NCI-H345 treated with DMSO at 0.1 percent for 48 hours (cell line): ENCODE measurements around the gene RBM38.

Experiments used
- DNase-seq: peaks from one replicate; lab custom pipeline; 2025; ENCODE audit not compliant: unreplicated experiment; lab: John Stamatoyannopoulos, UW

Gene RBM38

DNA sequence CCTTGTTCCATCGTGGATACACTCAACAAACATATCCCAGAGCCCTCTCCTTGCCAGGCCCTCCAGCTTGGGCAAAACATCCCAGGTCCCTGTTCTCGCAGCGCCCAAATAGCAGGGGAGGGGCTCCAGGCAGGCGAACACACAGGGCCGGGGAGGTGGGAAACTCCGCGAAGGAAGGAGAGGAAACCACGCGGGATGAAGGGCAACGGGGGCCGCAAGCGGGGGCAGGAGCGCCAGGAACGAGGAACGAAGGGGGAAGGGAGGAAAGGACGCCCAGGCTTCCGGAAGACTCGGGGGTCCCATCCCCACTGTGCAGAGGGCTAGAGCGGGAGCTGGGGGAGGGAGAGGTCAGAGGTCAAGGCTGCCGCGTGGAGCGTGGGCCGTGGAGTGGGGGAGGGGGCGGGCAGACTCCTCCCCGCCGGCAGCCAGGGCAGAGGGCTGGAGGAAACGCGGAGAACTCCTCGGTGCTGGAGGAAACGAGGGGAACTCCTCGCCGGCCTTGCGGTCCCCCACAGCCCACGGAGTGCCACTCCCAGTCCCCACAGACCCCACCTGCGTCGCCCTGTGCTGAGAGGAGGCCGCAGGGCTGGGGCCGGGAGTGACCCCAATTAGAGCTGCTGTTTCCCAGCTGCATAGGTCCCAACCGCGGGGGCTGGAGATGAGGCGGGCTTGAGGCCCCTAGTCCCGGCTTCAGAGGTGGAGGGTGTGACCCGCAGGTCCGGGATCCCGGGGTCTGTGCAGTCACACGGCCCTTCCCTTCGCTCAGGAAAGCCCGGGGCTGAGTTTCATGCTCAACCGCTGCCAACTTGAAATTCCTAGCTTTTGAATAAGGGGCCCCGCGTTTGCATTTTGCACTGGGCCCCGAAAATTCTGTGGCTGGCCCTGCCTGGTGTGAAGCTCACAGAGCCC, 1.2 kb upstream of the RBM38 start:
- DNase-seq = no peak

DNA sequence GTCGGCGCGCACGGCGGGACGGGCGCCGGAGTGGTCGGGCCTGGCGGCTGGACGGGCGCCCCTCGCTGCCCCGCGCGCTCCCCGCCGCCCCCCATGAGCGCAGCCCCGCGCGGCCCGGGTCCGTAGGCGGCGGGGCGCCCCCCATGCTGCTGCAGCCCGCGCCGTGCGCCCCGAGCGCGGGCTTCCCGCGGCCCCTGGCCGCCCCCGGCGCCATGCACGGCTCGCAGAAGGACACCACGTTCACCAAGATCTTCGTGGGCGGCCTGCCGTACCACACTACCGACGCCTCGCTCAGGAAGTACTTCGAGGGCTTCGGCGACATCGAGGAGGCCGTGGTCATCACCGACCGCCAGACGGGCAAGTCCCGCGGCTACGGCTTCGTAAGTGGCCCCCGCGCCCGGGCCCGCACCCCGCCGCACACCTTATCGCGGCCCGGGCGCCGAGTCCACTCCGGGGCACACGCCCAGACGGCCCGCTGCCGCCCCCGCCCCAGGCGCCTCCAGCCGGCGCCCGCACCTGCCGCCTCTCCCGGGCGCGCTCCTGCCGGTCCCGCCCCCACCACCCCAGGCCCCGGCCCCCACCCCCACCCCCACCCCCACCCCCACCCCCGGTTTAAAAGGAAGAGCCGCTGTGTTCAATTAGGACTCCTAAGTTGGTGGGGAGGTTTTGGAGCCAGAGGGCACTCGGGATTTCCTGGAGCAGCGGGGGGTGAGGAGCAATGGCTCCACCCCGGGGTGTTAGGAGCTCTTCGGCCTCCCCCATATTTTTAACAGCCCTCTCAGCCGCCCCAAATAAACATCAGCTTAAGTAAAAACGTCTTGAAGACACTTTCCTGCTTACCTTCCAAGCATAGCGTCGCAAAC, 474 bp downstream of the RBM38 start:
- no peak for DNase-seq

DNA sequence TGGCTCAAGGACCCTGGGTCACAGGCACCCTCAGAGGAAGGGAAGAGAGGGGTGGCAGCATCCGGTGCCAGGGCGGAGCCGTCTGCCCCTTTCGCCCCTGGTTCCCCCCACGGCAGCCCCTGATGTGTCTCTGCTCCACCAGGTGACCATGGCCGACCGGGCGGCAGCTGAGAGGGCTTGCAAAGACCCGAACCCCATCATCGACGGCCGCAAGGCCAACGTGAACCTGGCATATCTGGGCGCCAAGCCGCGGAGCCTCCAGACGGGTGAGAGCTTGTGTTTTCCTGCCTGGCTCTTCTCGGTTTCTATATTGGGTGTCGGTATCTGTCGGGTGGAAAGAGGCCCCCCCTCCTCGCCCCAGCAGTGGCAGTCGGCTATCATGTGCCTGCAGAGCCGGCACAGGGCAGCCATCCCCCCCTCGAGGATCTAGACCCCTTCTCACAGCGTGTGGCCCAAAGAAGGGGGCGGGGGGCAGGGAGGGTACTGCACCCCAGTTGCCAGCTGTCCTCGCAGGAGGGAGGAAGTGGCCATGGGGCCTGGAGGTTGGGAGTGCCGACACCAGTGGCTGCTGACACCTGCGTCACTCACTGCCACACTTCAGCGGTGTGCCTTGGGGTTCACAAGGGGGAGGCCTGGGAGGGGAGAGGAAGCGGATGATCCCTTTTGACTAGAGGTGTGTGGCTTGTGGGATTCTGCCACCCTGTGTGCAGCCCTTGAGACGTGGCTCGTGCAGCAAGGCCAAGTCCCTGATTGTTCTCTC, 1.5 kb downstream of the RBM38 start:
- DNase-seq = no peak

DNA sequence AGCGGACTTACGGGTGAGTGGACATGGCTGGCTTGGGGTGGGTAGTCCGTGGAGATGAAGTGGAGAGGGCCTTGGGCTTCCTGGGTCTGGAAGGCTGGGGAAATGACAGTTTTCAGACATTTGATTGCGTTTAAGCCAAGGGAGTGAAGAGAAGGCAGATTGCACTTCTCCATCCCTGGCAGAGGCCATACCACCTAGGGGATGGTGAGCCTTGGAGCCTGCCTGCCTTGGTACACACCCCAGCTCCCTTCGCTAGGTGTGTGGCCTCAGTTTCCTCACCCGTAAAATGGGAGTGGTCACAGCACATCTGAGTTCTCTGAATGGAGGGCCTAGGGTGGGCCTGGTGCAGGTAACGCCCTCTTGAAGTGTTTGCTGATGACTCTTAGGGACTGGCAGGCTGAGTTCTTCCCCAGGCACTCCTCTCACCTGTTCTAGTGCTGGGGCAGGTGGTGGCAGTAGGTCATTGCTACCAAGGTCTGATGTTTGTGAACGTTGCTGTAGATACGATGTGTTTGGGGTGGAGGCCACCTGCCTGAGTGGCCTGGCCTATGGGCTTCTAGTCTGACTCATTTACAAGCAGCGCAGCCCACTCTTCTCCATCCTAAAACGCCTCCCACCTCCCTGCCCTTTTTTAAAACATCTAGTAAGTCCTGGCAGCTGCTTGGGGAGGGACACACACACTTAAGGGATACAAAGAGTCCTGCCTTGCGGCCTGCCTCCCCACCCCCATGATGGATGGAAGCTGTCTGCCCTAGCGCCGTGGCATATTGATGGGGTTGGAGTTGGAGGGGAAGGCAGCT, 2.3 kb downstream of the RBM38 start:
- no peak for DNase-seq

DNA sequence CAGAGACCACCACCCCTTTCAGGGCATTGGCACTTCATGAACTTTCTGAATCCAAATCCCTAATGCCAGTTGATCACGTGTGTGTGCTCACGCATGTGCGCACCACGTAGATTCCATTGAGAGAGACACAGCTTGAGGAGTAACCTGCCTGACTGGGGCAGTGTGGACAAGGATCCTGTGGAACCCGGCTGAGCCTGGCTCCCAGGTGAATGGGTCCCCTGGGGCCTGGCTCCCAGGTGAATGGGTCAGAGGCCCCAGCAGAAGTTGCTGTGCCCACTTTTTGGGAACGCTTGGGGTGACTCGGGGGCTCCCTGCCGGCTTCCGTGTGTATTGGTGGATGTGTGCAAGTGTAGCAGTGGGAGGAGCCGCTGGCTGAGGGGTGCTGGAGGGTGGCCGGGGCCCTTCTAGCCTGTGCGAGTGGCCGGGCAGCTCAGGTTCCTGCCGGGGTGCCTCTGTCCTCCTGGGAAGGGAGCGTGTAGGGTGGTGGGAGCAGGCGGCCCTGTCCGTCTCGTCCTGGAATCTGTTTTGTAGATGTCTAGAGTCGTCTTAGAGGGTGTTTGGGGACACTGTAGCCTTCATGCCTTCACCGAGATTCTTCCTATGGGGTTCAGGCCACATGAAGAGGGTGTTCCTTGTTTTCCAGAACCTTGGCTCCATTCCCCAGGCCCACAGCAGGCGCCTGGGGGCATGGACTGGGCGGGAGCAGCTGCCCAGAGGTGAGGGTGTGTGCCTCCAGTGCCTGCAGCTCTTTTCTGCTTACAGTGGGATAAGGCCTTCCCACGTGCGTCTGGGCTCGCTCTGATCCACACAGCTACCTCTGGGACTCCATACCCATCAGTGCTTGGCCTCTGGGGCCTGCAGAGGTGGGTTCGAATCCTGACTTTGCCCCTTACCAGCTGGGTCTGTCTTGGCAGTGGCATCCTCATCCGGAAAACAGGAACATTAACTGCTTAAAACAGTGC, 3.2 kb downstream of the RBM38 start:
- DNase-seq = no peak

DNA sequence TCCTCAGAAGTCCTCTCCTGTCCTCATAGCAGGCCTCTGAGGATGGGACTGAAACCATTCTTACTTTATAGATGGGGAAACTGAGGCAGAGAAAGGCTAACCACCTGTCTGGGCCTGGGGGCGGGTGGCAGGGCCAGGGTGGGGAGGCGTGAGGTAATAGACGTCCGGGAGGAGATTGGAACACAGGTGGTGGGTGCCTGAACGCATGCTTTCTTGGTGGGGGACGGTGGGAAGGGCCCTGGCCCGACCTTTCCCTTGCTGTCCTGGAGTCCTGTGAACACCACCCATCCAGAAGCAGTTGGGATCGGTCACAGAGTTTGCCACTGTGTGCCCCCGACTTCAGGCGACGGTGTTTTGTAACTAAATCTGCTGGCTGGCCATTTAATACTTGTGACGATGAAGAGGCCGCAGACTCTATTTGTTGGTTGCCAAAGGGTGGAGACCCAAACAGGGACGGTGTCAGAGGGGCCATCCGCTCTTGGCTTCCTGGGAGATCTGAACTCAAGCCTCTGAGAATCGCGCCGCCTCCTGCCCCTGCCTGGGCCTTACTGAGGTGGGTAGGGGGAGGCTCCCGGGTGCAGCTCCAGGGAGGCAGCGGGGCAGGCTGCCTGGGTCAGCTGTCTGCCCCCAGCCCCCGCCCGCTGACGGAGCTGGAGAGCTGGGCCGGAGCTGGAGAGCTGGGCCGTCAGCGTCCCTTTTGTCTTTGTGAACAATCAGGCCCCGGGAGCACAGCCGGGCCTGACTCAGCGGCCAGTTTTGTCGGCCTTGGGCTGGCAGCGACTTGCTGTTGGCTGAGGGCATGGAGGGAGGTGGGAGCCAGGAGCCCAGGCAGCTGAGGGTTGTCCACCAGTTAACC, 4.1 kb downstream of the RBM38 start:
- no peak for DNase-seq

DNA sequence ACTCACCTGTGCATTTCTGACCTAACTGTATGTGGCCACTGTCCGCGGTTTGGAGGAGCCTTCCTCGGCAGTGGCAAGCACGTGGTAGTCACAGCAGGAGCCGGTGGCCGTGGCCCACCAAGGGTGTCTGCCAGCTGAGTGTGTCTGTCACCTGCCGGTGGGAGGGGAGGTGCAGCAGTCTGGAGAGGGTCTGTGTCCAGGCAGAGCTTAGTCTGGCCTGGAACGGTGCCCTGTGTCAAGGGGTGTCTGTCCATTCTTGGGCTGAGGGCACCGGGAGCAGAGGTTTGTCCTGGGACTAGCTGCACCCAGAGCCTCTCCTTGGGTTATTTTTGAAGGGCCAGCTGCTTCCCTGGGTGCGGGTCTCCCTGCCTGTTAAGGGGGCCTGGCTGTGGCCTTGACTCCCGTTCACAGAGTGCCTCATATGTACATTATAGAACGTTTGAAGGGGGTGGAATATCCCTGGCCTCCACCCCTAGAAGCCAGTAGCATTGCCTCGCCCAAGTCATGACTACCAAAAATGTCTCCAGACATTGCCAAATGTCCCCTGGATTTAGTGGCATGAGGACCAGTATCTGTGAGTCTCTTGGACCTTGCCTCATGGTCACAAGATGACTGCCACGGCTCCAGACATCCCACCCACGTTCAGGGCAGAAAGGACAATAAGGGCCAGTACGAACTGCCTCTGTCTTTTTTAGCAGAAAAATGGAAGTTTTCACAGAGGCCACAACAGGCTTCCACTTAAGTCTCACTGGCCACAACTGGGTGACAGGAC, 5.2 kb downstream of the RBM38 start:
- no peak for DNase-seq

DNA sequence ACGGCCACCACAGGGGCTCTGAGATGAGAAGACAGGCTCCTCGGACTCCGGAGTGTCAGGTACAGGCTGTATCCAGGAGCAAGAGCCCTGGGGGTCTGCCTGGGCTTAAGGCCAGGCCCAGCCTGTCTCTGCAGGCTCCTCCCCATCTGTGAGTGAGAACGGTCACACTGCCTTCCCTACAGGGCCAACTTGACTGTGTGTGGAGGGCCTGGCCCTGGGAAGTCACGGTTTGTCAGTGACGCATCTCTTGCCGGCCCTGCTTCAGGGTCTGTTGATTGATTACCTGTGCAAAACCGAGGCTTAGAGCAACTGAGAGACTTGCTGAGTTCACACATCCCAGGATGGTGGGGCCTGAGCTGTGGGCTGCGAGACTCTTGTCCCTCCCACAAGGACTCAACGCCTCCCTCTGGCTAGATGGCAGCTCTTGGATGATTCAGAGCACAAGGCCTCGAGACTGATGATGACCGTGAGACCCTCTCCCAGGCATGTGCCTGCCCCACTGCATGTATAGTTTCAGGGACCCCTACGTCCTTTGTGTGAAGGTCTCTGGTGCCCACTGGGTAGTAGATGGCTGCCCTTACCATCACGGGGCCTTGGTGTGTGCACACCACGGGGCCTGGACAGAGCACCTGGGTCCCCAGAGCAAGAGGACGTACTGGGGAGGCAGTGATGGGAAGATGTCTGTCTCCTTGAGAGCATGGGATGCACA, 5.9 kb downstream of the RBM38 start:
- DNase-seq = no peak

DNA sequence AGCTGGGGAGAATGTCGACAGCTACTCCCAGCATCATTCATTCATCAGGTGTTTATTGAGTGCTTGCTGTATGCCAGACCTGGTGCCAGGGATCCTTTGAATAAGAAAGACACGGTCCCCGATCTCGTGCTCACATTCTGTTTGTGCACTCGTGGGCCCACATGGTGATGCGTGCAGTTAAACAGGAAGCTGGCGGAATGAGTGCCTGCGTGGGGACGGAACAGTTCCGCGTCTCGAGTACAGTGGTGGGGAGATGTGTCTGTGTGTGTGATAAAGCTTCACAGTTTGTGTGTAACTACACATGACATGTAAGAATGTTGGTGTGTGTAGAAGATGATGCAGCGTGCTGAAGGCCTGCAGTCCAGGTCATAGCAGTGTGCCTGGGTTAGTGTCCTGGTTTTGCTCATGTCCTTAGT, 6.5 kb downstream of the RBM38 start:
- no peak for DNase-seq

DNA sequence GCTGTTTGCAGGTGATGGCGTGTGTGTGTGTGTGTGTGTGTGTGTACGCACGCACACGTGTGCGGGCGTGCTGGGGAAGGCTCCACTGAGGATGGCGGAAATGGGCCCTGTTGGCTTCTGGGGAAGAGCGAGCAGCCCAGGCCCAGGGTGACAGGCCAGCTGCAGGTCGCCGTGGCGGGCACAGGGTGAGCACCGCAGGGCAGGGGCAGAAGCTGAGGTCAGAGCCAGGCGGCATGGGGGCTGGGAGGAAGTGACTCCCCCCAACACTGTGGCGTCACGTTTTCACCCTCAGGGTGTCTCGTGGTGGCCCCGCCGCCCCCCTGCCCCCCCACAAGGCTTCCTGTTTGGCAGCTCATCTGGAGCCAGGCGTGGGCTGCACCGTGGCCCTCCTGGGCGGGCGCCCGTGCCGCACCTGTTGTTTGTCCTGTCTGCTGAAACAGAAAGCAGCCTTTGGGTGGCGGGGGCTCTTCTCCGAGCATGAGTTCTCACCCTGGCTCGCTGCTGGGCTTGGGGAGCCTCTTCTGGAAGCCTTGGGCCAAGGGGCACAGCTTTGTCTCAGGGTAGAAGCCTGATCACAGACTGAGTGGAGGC, 7.1 kb downstream of the RBM38 start:
- DNase-seq = peak; percentile 76

DNA sequence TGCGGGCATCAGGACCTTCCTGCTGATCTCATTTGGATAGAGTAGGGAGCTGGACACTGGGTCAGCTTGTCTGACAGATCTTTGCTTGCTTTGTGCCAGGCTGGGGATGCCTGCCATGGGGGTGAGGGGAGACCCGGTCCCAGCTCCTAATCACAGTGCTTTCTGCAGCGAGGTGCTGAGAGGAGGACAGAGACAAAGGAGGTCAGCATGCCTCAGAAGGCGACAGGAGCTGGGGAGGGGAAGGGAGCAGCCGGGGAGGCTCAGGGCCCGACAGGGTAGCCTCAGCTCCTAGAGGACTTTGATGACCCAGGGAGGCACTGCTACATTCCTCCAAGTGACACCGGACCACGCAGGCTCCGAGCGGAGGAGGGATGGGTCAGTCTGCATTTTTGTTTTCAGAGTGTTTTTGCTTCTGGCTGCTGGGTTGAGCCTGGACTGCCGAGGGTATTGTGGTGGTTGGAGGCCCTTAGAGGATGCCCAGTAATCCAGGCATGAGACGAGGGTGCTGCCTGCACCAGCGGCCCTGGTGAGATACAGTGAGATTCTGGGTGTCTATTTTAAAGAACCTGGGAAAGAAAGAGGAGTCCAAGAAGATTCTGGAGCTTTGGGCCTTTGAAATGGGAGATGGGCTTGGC, 7.8 kb downstream of the RBM38 start:
- DNase-seq = no peak

DNA sequence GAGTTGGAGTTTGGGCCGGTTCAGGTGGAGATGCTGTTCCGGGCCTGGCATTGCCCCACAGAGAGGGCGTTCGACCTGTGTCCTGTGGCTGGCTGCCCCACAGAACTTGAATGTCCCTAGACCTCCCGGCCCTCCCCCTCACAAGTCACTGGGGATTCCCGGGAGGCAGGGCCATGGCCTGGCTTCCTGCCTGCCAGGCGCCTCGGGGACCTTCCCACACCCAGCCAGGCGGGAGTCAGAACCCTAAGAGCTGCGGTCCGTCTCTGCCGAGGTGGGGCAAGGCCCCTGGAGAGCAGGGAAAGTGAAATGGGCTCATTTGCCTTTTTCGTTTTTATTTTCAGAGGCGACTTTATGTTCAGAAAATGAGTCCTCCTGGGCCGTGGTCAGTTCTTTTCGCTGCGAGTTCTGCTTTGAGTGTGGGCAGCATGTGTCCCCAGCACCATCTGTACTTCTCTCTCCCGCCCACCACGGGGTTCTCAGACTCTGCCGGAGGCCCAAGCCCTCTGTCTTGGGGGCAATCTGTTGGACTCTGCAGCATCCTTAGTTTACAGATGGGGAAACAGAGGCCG, 8.5 kb downstream of the RBM38 start:
- no peak for DNase-seq

DNA sequence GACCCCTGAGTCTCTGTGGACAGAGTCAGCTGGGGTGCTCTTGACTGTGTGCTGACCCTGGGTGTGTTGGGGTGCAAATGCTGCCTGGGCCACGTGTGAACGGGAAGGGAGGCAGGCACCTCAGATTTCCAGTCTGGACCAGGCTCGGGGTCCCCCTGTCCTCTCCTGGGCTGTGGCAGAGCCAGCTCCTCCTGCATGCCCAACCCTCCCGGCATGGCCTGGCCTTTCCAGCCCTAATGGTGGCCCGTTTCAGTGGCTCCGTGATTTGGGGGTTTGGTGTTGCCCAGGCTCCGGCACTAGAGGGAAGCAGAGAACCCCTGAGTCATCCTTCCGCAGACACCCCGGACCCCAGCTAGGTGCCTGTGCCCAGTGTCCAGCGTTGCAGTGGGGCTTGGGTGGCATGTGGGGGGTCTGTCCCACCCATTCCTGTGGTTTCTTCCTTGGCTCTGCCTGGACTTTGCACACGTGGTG, 9.1 kb downstream of the RBM38 start:
- DNase-seq = no peak

DNA sequence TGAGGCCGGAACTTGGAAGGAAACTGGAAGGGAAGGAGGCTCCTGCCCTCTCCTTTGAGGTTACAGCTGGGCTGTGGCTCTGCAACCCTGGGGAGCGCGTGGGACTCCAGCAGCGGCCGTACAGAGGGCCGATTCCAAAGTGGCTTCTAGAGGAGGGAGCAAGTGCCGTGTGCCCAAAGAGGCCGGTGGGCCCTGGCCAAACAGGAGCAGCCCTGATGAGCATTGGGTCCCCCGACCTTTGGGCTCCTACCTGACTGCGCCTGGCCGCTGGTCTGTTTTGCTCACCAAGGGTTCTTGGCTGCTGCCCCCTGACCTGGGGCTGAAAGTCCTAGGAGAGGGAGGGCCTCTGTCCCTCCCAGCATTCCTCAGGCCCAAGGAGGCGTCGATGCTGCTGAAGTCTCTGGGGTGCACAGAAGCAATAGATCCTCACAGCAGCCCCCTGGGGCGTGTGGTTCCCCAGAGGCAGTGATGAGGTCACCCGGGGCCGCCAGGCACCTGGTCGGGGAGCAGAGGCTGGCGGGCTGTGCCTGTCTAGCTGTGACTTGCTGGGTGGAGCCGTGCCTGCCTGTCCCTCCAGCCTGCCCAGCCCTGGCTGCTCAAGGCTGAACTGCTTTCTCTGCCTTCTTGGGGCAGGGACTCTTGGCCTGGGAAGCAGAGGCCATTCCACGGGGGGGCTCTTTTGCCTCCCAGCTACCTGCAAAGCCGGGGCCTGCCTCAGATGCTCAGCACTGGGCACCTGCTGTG, 9.8 kb downstream of the RBM38 start:
- no peak for DNase-seq

DNA sequence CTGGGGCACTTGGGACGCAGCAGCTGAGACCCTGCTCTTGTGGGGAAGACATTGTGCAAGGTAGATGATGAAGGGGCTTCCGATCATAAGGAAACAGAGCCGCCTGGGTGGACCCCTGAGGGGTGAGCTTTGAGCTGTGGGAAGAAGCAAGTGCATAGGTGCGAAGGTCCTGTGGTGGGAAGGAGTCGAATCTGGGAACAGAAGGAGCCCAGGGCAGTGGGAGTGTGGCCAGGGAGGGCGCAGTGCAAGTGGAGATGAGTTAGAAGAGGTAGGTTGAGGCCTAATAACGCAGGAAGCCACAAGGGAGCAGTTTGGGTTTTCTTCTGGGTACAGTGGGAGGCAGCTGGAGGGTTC, 10.3 kb downstream of the RBM38 start:
- no peak for DNase-seq
